HG03439 (cell line): Measurements from ENCODE around the gene PRRC1.
"Not testable (repeated sequence)": the region's sequence is repeated elsewhere in the genome, so short reads cannot be mapped to it uniquely, and the experiment has no call there.

Experiments used
- ATAC-seq: cut with Tn5 transposase; IDR thresholded peaks from one replicate; pipeline ENCODE4 v1.9.1; 2021; ENCODE audit warnings: mild to moderate bottlenecking, moderate library complexity; ENCODE audit not compliant: unreplicated experiment

PRRC1 gene

GRCh38 chr5:127540553-127540952 lies 23.1 kb downstream of the PRRC1 start:
- ATAC-seq = not testable (repeated sequence)

DNA sequence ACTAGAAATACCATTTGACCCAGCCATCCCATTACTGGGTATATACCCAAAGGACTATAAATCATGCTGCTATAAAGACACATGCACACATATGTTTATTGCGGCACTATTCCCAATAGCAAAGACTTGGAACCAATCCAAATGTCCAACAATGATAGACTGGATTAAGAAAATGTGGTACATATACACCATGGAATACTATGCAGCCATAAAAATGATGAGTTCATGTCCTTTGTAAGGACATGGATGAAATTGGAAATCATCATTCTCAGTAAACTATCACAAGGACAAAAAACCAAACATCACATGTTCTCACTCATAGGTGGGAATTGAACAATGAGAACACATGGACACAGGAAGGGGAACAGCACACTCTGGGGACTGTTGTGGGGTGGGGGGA lies 27.8 kb downstream of the PRRC1 start:
- ATAC-seq = not testable (repeated sequence)

DNA sequence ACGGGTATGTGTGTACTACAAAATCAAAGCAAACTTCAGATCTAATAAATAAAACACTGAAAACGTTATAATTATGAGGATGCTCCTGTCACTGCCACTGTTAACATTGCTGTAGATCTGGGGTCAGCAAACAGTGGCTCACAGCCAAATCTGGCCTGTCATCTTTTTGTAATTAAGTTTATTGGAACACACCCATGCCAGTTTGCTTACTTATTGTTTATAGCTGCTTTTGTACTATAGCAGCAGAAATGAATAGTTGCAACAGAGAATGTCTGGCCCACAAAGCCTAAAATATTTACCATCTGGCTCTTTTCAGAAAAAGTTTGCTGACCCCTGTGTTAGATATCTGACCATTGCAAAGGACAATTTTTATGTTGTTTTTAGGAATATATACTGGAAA lies 32.1 kb downstream of the PRRC1 start:
- ATAC-seq = no peak

DNA sequence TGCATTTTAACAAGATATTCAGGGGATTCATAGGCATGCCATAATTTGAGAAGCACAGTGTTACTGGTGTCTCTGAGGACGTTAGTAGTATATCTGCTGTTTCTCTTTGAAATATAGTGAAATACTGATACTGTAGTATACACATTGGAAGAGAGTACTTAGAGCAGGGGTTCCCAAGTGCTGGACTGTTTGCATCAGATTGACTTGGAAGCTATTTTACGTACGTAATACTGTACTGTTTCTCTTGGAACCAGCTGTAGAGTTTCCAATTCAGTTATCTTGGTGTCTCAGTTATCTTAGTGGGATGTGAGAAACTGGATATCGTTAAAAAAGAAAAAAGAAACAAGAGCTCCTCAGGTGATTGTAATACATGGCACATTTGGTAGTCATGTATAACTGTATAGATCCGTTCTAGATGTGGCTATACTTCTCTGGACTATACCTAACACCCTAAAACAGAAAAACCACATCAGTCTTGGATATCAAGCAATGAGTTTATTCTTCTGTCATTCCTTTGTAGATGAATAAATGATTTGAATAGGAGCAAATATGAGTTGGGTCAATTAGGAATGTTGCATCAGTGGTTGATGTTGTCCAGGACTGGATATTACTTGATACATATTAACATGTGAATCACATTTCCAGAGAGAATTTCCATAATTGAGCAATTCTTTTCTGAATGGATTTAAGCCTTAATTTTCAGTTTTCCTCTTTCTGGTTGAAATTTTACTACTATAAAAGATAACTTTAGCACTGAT lies 33.4 kb downstream of the PRRC1 start:
- no peak for ATAC-seq

DNA sequence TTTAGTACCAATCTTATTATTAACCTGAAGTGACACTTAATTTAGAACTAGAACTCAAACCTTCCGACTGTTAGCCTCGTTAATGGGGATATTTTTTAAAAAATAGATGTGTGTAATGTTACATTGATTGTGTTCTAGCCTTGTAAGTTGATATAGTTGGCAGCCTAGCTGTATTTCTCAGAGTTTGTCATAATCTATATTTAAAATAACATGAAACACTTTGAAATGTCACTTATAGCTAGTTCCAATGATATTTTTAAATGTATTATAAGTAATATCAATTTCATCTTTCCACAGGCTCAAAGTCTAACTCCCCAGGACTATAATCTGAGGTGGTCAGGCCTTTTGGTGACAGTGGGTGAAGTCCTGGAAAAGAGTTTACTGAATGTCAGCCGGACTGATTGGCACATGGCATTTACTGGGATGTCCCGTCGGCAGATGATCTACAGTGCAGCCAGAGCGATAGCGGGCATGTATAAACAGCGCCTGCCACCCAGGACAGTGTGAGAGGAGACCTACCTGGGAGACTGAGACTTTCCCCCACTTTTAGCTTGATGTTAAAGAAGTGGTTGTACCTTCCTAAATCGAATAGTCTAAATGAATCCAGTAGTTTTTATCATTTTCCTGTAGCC lies 34.1 kb downstream of the PRRC1 start:
- no peak for ATAC-seq

DNA sequence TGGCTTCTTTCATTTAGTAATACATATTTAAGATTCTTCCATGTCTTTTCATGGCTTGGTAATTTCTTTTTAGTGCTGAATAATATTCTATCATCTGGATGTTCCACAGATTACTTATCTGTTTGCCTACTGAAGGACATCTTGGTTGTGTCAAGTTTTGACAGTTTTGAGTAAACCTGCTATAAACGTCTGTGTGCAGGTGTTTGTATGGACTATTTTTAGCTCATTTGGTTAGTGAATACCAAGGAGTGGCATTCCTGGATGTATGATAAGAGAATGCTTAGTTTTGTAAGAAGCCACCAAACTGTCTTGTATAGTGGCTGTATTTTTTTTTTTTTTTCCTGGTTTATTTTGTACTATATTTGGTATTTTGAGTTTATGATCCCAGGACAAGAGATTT lies 38.4 kb downstream of the PRRC1 start:
- no peak for ATAC-seq

- ATAC-seq = no peak
These were observed 39.3 kb downstream of the PRRC1 start for GRCh38 chr5:127556609-127557334.

DNA sequence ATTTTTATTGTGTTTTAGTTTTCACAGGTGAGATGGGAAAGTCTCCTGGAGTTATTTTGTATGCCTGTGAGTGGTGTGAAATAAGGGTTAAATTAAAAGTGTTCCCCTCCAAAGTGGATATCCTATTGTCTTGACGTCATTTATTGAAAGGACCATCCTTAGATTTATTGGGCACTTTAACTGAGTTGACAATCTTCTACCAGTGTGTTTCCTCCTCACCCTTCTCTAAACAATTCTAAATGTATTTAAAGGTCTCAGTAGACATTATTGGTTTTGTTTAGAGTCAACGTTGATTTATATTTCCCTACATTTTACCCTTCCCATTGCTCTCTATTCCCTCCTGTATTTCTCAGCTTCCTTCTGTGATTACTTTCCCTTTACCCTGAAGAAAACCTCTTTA lies 40.8 kb downstream of the PRRC1 start:
- ATAC-seq = no peak

GRCh38 chr5:127561254-127561653 lies 43.8 kb downstream of the PRRC1 start:
- no peak for ATAC-seq

DNA sequence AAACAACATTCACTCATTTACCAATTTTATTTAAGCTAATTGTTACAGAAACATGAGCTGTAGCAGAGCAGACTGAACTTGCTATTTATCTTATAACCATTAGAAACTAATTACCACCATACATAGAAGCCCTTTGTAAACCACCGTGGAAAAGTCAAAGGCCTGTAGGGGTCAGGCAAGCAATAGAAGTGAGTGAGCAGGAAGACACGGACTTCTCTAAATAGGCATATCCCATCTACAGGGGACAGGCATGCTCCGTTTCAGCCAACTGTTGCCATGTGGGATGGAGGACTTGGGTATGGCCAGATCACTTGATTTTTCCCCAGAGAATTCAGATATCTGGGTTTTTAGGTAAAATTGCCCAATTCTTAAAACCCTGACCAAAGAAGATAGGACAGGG lies 44.8 kb downstream of the PRRC1 start:
- ATAC-seq = no peak

DNA sequence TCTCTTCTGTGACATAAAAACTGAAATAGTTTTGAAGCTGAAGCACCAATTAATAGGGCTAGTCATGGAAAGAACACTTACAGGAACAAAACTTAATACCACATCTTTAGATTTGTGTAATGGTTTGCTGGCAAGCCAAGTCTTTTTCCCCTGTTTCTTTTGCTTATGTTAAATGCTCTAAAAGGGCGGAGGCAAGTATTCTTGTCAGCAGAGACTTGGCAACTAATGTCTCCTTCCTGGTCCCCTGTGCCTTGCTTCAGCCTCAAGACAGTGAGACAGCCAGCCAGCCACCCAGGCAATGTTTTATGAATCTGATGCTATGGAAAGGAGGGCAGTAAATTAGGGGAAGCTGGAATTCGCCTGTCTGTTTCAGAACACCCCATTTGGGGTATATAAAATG lies 45.7 kb downstream of the PRRC1 start:
- ATAC-seq = no peak

- ATAC-seq = peak; percentile 58
These were observed 46.7 kb downstream of the PRRC1 start for GRCh38 chr5:127564002-127564769.

- no peak for ATAC-seq
These were observed 48.3 kb downstream of the PRRC1 start for GRCh38 chr5:127565586-127566270.

DNA sequence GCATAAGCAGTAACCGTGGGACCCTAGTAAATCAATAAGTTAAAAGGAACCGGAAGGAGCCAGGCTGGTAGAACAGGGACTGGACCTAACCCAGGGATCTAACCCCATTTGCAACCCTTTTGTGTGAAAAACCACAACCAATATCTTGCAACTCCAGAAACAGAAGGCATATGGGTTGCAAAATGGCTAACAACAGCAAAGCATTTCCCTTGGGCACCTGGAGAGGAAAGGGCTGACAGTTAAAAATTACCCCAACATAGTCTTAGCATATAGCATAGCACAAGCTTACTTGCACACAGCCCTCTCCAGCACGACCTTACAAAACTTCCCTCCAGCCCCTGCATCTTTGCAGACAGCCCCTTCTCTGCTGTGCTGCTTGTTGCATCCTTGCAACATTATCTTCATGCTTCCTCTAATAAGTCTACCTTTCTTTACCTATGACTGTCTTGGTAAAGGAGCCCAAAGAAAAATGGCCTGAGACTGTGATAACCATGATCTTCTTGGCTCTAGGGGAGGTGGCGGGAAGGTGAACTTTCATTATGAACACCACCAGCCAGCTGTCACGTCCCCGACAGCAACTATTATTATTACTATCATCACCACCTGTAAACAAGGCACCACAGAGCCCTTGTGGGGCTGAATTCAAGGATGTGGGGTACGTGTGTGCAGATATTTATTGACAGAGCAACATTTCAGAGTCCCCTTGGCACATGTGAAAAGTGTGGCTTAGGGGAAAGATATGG lies 49.8 kb downstream of the PRRC1 start:
- ATAC-seq = peak; percentile 90

GRCh38 chr5:127568166-127568565 lies 50.7 kb downstream of the PRRC1 start:
- ATAC-seq = no peak

DNA sequence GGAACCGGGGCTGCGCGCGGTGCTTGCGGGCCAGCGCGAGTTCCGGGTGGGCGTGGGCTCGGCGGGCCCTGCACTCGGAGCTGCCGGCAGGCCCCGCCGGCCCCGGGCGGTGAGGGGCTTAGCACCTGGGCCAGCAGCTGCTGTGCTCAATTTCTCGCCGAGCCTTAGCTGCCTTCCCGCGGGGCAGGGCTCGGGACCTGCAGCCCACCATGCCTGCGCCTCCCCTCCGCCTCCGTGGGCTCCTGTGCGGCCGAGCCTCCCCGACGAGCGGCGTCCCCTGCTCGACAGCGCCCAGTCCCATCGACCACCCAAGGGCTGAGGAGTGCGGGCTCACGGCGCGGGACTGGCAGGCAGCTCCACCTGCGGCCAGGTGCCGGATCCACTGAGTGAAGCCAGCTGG lies 52.0 kb downstream of the PRRC1 start:
- not testable (repeated sequence) for ATAC-seq

DNA sequence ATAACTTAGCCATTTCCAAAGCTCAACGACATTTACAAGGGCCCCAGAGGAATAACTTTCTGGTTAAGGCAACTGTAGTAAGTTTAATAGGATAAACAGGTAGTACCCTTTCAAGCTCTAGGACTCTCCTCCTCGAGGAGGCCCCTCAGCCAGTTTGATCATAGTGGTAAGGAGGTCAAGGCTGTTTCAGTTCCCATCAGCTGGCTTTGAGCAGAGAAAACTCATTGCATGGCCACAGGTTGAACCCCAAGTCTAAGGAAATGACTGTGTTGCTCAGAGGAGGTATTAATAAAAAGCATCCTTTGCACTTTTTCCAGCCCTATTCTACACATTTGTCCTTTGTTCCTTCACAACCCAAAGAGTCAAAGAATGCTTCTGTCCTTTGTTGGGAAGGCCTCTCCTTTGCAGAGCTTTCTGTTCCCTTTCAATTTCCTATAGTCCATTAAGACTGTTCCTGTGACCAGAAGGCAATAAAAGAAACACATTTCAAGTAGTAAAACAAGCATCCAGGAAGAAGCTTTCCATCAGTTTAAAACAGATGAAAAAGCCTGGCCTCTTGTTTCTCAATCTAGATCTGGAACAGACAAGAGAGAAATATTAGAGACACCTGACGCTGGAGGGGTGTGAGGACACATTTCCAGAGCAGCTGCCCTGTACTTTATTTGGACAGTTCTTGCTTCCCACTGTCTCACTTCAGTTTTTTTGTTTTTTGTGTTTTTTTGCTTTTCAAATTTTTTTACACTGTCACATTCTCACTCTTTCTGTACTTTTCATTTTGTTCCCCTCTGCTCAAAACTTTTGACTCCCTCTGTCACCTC lies 54.1 kb downstream of the PRRC1 start:
- ATAC-seq = peak; percentile 49

- no peak for ATAC-seq
These were observed 55.5 kb downstream of the PRRC1 start for GRCh38 chr5:127572930-127573329.
